Ishikawa (cell line): ENCODE data around the gene GRID2.

ENCODE experiments used
- CREB1 ChIP-seq: IDR thresholded peaks from 2 replicates; pipeline ENCODE4 v1.6.1; 2012; ENCODE audit warnings: low read depth
- EP300 ChIP-seq: IDR thresholded peaks from 2 replicates; pipeline ENCODE4 v1.6.1; 2012; ENCODE audit warnings: borderline replicate concordance
- NFIC ChIP-seq: IDR thresholded peaks from 2 replicates; pipeline ENCODE4 v1.6.1; 2012
- RAD21 ChIP-seq: IDR thresholded peaks from 2 replicates; pipeline ENCODE4 v1.6.1; 2012; ENCODE audit warnings: low read depth
- TAF1 ChIP-seq: IDR thresholded peaks from 2 replicates; pipeline ENCODE4 v1.6.1; 2012; ENCODE audit warnings: low read depth, mild to moderate bottlenecking
- TCF12 ChIP-seq: IDR thresholded peaks from 2 replicates; pipeline ENCODE4 v1.6.1; 2012; ENCODE audit warnings: low read depth
- YY1 ChIP-seq: IDR thresholded peaks from 2 replicates; pipeline ENCODE4 v1.6.1; 2012; ENCODE audit warnings: low read depth
- TF ChIP-seq, protein P1 (sequence below): IDR thresholded peaks from 2 replicates; pipeline ENCODE4 v1.6.1; 2012; ENCODE audit warnings: low read depth, mild to moderate bottlenecking

DNA sequence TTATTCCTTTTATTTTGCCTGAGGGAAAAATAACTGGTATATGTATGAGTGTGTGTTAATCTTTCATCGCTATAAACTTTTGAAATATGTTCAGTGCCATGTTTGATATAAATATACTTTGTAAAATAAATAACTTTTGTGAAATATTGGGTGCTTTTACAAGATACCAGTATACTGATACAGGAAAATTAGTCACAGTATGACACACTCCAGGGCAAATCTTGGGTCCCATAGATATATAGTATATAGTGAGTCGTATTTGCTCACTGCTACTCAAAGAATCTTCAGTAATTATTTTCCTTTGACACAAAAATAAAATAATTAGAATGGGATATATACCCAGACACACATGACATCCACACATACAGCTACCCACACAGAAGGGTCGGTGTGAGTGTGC lies 472.3 kb downstream of the GRID2 start:
- TF ChIP-seq, protein P1, sequence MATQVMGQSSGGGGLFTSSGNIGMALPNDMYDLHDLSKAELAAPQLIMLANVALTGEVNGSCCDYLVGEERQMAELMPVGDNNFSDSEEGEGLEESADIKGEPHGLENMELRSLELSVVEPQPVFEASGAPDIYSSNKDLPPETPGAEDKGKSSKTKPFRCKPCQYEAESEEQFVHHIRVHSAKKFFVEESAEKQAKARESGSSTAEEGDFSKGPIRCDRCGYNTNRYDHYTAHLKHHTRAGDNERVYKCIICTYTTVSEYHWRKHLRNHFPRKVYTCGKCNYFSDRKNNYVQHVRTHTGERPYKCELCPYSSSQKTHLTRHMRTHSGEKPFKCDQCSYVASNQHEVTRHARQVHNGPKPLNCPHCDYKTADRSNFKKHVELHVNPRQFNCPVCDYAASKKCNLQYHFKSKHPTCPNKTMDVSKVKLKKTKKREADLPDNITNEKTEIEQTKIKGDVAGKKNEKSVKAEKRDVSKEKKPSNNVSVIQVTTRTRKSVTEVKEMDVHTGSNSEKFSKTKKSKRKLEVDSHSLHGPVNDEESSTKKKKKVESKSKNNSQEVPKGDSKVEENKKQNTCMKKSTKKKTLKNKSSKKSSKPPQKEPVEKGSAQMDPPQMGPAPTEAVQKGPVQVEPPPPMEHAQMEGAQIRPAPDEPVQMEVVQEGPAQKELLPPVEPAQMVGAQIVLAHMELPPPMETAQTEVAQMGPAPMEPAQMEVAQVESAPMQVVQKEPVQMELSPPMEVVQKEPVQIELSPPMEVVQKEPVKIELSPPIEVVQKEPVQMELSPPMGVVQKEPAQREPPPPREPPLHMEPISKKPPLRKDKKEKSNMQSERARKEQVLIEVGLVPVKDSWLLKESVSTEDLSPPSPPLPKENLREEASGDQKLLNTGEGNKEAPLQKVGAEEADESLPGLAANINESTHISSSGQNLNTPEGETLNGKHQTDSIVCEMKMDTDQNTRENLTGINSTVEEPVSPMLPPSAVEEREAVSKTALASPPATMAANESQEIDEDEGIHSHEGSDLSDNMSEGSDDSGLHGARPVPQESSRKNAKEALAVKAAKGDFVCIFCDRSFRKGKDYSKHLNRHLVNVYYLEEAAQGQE, result no peak
- TF ChIP-seq YY1 (no peak), EP300 (no peak), TCF12 (no peak), RAD21 (no peak), NFIC (no peak), CREB1 (no peak), TAF1 (no peak)
